HG03025 (cell line): ENCODE data around the gene SPATA32.
"Not testable (repeated sequence)": the region's sequence is repeated elsewhere in the genome, so short reads cannot be mapped to it uniquely, and the experiment has no call there.

Experiments
- ATAC-seq: cut with Tn5 transposase; IDR thresholded peaks from one replicate; pipeline ENCODE4 v1.9.1; 2021; ENCODE audit warnings: mild to moderate bottlenecking, moderate library complexity; ENCODE audit not compliant: unreplicated experiment, low FRiP score

The SPATA32 gene

GRCh38 chr17:45276031-45276430, 14.1 kb upstream of the SPATA32 start:
- no peak for ATAC-seq

GRCh38 chr17:45274033-45274432, 12.1 kb upstream of the SPATA32 start:
- ATAC-seq, result no peak

- ATAC-seq, result no peak
Measured at GRCh38 chr17:45273551-45273957, 11.7 kb upstream of the SPATA32 start.

- no peak for ATAC-seq
Measured at GRCh38 chr17:45271603-45272002, 9.7 kb upstream of the SPATA32 start.

- no peak for ATAC-seq
Measured at GRCh38 chr17:45270828-45271418, 9.0 kb upstream of the SPATA32 start.

GRCh38 chr17:45269912-45270311, 8.0 kb upstream of the SPATA32 start:
- ATAC-seq, result no peak

GRCh38 chr17:45267436-45268055, 5.7 kb upstream of the SPATA32 start:
- no peak for ATAC-seq

- ATAC-seq, result no peak
Measured at GRCh38 chr17:45266372-45266926, 4.6 kb upstream of the SPATA32 start.

- no peak for ATAC-seq
Measured at GRCh38 chr17:45265821-45266220, 3.9 kb upstream of the SPATA32 start.

- no peak for ATAC-seq
Measured at GRCh38 chr17:45264988-45265387, 3.1 kb upstream of the SPATA32 start.

GRCh38 chr17:45264430-45264829, 2.5 kb upstream of the SPATA32 start:
- no peak for ATAC-seq

- no peak for ATAC-seq
Measured at GRCh38 chr17:45263477-45263860, 1.6 kb upstream of the SPATA32 start.

- no peak for ATAC-seq
Measured at GRCh38 chr17:45262516-45263476, 902 bp upstream of the SPATA32 start.

GRCh38 chr17:45260204-45260783, 1.6 kb downstream of the SPATA32 start:
- no peak for ATAC-seq

- no peak for ATAC-seq
Measured at GRCh38 chr17:45258981-45259380, 2.9 kb downstream of the SPATA32 start.

GRCh38 chr17:45257115-45257514, 4.8 kb downstream of the SPATA32 start:
- no peak for ATAC-seq

GRCh38 chr17:45256114-45256966, 5.6 kb downstream of the SPATA32 start:
- ATAC-seq, result no peak

- no peak for ATAC-seq
Measured at GRCh38 chr17:45255358-45255757, 6.5 kb downstream of the SPATA32 start.

- no peak for ATAC-seq
Measured at GRCh38 chr17:45253879-45254278, 8.0 kb downstream of the SPATA32 start.

GRCh38 chr17:45253237-45253636, 8.7 kb downstream of the SPATA32 start:
- not testable (repeated sequence) for ATAC-seq
